HL-60 (cell line): ENCODE measurements around the gene PRPH.
"Not testable (repeated sequence)": the region's sequence is repeated elsewhere in the genome, so short reads cannot be mapped to it uniquely, and the experiment has no call there.

Source experiments
- DNase-seq, 2 experiments: peaks; one replicate each; pipeline ENCODE4 v3.0.0-alpha.2; 2010 to 2020; ENCODE audit warnings: low read depth in 1 of 2, low spot score in 1 of 2
- H3K27ac ChIP-seq: fragments of 250-450 bp; sonication (Bioruptor Pico); replicated peaks from 2 replicates; pipeline ENCODE4 v1.5.1; 2020; ENCODE audit warnings: mild to moderate bottlenecking, moderate library complexity
- H3K27me3 ChIP-seq: fragments of 250-450 bp; sonication (Bioruptor Pico); 2 replicates; pipeline ENCODE4 v1.5.1; 2021; ENCODE audit warnings: mild to moderate bottlenecking, moderate library complexity; ENCODE audit not compliant: insufficient read depth, poor library complexity, severe bottlenecking
- H3K4me3 ChIP-seq: replicated peaks from 2 replicates; pipeline ENCODE4 v1.5.1; 2011; ENCODE audit warnings: mild to moderate bottlenecking, control low read depth, low read length; ENCODE audit not compliant: insufficient read depth
- GABPA ChIP-seq: IDR thresholded peaks from 2 replicates; pipeline ENCODE4 v1.6.1; 2012; ENCODE audit warnings: low read depth
- POLR2AphosphoS5 ChIP-seq: IDR thresholded peaks from 2 replicates; pipeline ENCODE4 v1.6.1; 2012; ENCODE audit warnings: low read depth
- SPI1 ChIP-seq: IDR thresholded peaks from 2 replicates; pipeline ENCODE4 v1.6.1; 2012; ENCODE audit warnings: low read depth, mild to moderate bottlenecking, borderline replicate concordance
- long read RNA-seq: library from polyadenylated mRNA; unstranded; transcript quantifications from one replicate; pipeline ENCODE4 v2.0.0, GENCODE V29; 2020
- TF ChIP-seq, protein P1 (sequence below): IDR thresholded peaks from 2 replicates; pipeline ENCODE4 v1.6.1; 2012; ENCODE audit warnings: low read depth; ENCODE audit not compliant: insufficient replicate concordance
- TF ChIP-seq, protein P2 (sequence below): IDR thresholded peaks from one replicate; pipeline ENCODE4 v1.5.1; 2011; ENCODE audit warnings: low read length, control low read depth, inconsistent platforms; ENCODE audit not compliant: insufficient read depth

Gene PRPH
- long read RNA-seq = 0 reads

- TF ChIP-seq, protein P1, sequence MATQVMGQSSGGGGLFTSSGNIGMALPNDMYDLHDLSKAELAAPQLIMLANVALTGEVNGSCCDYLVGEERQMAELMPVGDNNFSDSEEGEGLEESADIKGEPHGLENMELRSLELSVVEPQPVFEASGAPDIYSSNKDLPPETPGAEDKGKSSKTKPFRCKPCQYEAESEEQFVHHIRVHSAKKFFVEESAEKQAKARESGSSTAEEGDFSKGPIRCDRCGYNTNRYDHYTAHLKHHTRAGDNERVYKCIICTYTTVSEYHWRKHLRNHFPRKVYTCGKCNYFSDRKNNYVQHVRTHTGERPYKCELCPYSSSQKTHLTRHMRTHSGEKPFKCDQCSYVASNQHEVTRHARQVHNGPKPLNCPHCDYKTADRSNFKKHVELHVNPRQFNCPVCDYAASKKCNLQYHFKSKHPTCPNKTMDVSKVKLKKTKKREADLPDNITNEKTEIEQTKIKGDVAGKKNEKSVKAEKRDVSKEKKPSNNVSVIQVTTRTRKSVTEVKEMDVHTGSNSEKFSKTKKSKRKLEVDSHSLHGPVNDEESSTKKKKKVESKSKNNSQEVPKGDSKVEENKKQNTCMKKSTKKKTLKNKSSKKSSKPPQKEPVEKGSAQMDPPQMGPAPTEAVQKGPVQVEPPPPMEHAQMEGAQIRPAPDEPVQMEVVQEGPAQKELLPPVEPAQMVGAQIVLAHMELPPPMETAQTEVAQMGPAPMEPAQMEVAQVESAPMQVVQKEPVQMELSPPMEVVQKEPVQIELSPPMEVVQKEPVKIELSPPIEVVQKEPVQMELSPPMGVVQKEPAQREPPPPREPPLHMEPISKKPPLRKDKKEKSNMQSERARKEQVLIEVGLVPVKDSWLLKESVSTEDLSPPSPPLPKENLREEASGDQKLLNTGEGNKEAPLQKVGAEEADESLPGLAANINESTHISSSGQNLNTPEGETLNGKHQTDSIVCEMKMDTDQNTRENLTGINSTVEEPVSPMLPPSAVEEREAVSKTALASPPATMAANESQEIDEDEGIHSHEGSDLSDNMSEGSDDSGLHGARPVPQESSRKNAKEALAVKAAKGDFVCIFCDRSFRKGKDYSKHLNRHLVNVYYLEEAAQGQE = no peak
- TF ChIP-seq POLR2AphosphoS5 (no peak), SPI1 (no peak), GABPA (no peak)
- TF ChIP-seq, protein P2, sequence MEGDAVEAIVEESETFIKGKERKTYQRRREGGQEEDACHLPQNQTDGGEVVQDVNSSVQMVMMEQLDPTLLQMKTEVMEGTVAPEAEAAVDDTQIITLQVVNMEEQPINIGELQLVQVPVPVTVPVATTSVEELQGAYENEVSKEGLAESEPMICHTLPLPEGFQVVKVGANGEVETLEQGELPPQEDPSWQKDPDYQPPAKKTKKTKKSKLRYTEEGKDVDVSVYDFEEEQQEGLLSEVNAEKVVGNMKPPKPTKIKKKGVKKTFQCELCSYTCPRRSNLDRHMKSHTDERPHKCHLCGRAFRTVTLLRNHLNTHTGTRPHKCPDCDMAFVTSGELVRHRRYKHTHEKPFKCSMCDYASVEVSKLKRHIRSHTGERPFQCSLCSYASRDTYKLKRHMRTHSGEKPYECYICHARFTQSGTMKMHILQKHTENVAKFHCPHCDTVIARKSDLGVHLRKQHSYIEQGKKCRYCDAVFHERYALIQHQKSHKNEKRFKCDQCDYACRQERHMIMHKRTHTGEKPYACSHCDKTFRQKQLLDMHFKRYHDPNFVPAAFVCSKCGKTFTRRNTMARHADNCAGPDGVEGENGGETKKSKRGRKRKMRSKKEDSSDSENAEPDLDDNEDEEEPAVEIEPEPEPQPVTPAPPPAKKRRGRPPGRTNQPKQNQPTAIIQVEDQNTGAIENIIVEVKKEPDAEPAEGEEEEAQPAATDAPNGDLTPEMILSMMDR = no peak
- Histone ChIP-seq H3K27me3 (peaks cover 43% of the 10 kb centered on the region), H3K4me3 (no peak within 1 kb of the TSS), H3K27ac (no peak within 1 kb of the TSS)
- DNase-seq = no peak
Observed at GRCh38 chr12:49295082-49295936, at the start of gene PRPH. Gene PRPH (plus strand): TSS chr12:49295147. CDS start chr12:49295201, 54 bp downstream.

GRCh38 chr12:49251357-49251756, 43.6 kb upstream of the PRPH start:
- DNase-seq = no peak
- no peak overlapping the region for H3K27ac ChIP-seq
- TF ChIP-seq, protein P2 = no peak

DNA sequence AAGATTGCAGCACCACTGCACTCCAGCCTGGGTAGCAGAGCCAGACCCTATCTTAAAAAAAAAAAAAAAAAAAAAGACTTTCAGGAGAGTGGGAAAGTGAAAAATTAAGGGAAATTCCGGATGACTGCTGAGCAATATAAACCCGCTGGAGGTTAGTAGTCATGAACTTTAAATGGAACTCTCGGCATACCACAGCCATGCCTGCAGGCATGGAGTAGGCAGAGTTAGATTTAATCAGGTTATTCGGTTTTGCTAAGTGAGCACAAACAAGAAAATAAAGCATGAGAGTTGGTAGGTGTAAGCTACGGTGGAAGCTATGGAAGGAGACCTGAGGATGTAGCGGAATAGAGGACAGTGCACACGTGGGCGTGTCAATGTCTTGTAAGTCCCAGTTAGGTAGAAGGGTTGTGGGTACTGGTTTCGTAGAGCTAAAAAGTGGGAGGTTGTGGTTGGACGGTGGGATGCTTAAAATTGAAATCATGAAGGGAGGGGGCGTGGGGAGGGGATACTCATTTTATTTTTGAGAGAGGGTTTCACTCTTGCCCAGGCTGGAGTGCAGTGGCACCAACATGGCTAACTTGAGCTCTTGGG, 41.8 kb upstream of the PRPH start:
- TF ChIP-seq POLR2AphosphoS5 = no peak
- no peak overlapping the region for H3K4me3 ChIP-seq
- no peak overlapping the region for H3K27ac ChIP-seq
- no peaks in the 10 kb centered on the region for H3K27me3 ChIP-seq
- DNase-seq = no peak

More at GRCh38 chr12:49251357-49251756, 43.6 kb upstream of the PRPH start:
- Histone ChIP-seq H3K4me3 (no peak overlapping the region), H3K27me3 (no peaks in the 10 kb centered on the region)

DNA sequence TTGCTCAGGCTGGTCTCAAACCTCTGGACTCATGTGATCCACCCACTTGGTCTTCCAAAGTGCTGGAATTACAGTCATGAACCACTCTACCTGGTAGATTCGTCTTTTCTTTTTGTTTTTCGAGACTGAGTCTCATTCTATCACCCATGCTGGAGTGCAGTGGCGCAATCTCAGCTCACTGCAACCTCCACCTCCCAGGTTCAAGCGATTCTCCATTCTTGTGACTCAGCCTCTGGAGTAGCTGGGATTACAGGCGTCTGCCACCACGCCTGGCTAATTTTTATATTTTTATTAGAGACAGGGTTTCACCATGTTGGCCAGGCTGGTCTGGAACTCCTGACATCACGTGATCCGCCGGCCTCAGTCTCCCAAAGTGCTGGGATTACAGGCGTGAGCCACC, 39.5 kb upstream of the PRPH start:
- H3K27me3 ChIP-seq, H3K4me3 ChIP-seq, DNase-seq, H3K27ac ChIP-seq: not testable (repeated sequence)

GRCh38 chr12:49255857-49256637, 38.9 kb upstream of the PRPH start:
- Histone ChIP-seq H3K27me3 (no peaks in the 10 kb centered on the region), H3K4me3 (no peak overlapping the region), H3K27ac (no peak overlapping the region)
- TF ChIP-seq, protein P2 = no peak
- no peak for TF ChIP-seq SPI1
- TF ChIP-seq, protein P1 = no peak
- TF ChIP-seq POLR2AphosphoS5 = no peak
- no peak for TF ChIP-seq GABPA
- no peak for DNase-seq

DNA sequence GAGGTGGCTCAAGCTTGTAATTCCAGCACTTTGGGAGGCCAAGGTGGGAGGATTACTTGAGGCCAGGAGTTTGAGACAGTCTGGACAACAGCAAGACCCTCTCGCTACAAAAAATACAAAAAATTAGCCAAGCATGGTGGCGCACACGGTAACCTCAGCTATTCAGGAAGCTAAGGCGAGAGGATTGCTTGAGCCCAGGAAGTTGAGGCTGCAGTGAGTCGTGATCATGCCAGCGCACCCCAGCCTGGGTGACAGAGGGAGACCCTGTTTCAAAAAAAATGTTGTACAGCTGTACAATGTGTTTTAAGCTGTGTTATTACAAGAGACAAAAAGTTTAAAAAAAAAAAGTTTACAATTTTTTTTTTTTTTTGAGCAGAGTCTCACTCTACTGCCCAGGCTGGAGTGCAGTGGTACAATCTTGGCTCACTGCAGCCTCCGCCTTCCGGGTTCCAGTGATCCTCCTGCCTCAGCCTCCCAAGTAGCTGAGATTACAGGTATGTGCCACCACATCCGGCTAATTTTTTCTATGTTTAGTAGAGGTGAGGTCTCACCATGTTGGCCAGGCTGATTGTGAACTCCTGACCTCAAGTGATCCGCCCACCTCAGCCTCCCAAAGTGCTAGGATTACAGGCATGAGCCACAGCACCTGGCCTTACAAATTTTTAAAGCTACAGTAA, 37.3 kb upstream of the PRPH start:
- not testable (repeated sequence) for H3K27ac ChIP-seq, DNase-seq, H3K4me3 ChIP-seq, H3K27me3 ChIP-seq
